GM23248 (cell line): ENCODE data around the gene EBF3.

Experiments
- EZH2 ChIP-seq: fragments of 200-600 bp; sonication (generic); IDR thresholded peaks from 2 replicates; pipeline ENCODE4 v1.6.1; 2018; ENCODE audit warnings: antibody characterized with exemption, mild to moderate bottlenecking; ENCODE audit not compliant: insufficient read depth, poor library complexity, severe bottlenecking
- EZH2phosphoT487 ChIP-seq: fragments of 200-600 bp; sonication (generic); IDR thresholded peaks from 2 replicates; pipeline ENCODE4 v1.6.1; 2018; ENCODE audit warnings: antibody characterized with exemption, moderate library complexity, mild to moderate bottlenecking, low read depth; ENCODE audit not compliant: insufficient read depth

GRCh38 chr10:129914153-129914855 lies 49.8 kb downstream of the EBF3 start:
- TF ChIP-seq EZH2phosphoT487 (no peak), EZH2 (no peak)
